Dermis microvascular lymphatic vessel endothelial cell (primary cell): ENCODE measurements around the gene XG. TPM values are rescaled to one million over a fixed set of nuclear protein-coding genes. Genes with fewer than 3 reads are reported as not detected.
"Not testable (repeated sequence)": the region's sequence is repeated elsewhere in the genome, so short reads cannot be mapped to it uniquely, and the experiment has no call there.

ENCODE experiments used
- DNase-seq, 2 donors: peaks; one replicate each; pipeline versions ENCODE4 v3.0.0 to v3.0.0-alpha.2; 2010; ENCODE audit warnings: low read depth in 2 of 2
- total RNA-seq: library from RNA; depleted of rRNA; stranded (reverse); fragments of >200 nt; gene quantifications from 2 replicates; pipeline ENCODE4 v1.2.1, GENCODE V29; 2014

XG gene
- total RNA-seq, 1 donor from 2014 or later, result under 0.01 TPM

GRCh38 chrX:2780472-2781225, 28.8 kb downstream of the XG start:
- DNase-seq, result not testable (repeated sequence)

- no peak for DNase-seq
Observed at GRCh38 chrX:2781226-2781571, 29.4 kb downstream of the XG start.

- DNase-seq, result no peak
Observed at GRCh38 chrX:2781698-2782097, 29.9 kb downstream of the XG start.

GRCh38 chrX:2782171-2782570, 30.3 kb downstream of the XG start:
- no peak for DNase-seq

DNA sequence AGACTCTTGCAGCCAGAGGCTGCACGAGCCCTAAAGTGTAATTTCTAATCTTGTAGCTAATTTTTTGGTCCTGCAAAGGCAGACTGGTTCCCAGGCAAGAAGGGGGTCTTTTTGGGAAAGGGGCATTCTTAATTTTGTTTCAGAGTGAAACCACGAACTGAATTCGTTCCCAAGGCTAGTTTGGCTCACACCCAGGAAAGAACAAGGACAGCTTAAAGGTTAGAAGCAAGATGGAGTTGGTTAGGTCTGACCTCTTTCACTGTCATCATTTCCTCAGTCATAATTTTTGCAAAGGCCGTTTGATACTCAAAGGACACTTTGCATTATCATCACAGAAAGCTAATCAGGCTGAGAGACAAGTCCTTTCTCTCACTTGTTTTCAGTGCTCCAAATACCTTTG, 30.9 kb downstream of the XG start:
- no peak for DNase-seq

DNA sequence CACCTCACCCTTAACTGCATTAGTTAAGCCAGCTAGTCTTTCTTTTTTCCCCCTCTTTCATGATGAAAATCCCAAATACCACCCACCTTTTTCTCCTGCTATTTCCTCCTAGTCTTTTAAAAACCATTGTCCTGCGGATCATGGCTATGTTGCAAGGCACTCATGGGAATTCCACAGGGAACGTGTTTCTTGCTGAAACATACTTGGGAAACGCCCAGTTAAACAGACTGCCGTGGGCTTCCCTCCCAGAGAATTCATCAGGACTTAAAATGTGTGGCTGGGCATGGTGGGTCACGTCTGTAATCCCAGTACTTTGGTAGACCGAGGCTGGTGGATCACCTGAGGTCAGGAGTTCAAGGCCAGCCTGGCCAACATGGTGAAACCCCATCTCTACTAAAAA, 32.2 kb downstream of the XG start:
- DNase-seq, result no peak

DNA sequence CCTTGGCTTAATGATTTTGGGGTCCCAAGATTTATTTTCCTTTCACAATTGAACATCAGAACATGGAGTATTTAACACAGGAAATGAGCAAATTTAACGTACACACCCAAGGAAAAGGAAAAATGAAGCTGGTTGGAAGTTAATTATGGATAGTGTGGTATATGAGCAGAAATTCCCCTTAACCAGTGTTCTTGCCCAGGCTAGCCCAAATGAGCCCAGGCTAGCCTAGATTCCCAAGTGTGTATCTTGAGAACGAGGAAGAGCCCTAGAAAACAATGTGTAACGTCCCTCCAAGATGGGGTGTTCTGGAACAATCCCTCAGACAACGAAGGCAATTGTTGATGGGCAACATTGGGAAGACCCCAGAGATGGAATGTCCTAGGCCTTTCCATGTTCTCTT, 33.7 kb downstream of the XG start:
- no peak for DNase-seq

DNA sequence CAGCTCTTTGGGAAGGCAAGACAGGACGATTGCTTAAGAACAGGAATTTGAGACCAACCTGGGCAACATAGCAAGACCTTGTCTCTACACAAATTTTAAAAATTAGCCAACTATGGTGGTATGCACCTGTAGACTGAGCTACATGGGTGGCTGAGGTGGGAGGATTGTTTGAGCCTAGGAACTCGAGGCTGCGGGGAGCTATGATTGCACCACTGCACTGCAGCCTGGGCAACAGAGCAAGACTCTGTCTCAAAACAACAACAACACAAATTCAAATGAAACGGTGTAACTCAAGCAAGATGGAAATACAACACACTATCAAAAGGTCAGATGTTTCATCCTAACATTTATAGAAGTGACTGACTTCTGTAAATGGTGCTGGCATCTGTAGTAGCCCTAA, 37.1 kb downstream of the XG start:
- no peak for DNase-seq

DNA sequence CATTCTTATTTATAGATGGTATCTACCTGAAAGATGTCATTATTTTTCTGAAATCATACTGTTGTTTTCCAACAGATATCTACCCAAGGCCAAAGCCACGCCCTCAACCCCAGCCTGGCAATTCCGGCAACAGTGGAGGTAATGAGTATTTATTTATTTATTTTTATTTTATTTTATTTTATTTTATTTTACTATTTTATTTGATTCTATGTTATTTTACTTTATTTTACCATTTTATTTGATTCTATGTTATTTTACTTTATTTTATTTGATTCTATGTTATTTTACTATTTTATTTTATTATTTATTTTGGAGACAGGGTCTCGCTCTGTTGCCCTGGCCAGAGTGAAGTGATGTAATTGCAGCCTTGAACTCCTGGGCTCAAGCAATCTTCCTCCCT, 37.7 kb downstream of the XG start:
- no peak for DNase-seq

- DNase-seq, result no peak
Observed at GRCh38 chrX:2793752-2794151, 41.9 kb downstream of the XG start.

- no peak for DNase-seq
Observed at GRCh38 chrX:2794336-2794735, 42.5 kb downstream of the XG start.

DNA sequence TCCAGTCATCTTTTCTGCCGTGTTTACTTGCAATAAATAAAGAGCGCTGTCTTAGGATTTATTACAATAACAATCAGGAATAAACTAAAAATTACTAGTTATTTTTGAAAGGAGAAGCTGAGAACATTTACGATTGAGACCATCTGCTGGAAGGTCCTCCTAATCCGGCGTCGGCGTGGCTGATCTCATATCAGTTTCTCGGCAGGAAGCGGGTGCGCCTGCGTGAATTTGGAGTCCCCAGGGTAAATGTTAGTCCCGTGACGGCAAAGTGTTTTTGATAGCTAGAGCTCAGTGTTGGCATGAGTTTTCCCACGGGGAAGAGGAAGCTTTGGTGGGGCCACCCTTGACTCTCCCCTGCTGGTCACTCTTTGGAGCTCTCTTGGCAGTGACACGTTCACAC, 45.0 kb downstream of the XG start:
- DNase-seq, result not testable (repeated sequence)

GRCh38 chrX:2799369-2799768, 47.5 kb downstream of the XG start:
- no peak for DNase-seq

DNA sequence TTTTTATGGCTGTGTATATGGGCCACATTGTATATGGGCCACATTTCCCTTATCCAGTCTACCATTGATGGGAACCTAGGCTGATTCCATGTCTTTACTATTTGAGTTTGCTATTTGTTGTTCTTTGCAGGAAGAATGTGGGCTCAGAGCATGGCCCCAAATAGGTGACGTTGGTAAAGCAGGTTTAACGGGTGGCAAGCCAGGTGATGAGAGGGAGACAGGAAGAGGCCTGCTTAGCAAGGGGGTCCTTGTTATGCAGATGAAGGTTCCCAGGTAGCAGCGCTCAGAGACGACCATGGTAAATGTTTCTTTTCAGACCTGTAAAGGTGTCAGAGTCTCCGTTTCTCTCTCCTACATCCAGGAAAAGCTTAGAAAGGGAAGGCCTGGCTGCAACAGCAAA, 48.1 kb downstream of the XG start:
- DNase-seq, result not testable (repeated sequence)

DNA sequence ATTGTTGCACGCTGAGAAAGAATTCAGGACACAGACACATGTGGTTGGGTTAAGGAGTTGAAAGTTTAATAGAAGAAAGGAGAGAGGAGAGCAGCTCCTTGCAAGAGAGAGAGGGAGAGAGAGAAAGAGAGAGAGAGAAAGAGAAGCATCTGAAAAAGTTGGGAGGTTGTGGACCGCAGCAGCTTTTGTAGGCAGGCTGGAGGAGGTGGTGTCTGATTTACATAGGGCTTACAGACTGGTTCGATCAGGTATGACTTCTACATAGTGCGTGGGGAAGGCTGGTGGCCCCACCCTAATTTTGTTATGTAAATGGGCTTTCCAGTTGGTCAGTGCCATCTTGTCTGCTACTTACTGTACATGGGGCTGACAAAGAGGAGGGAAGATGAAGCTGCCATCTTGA, 49.4 kb downstream of the XG start:
- DNase-seq, result no peak

DNA sequence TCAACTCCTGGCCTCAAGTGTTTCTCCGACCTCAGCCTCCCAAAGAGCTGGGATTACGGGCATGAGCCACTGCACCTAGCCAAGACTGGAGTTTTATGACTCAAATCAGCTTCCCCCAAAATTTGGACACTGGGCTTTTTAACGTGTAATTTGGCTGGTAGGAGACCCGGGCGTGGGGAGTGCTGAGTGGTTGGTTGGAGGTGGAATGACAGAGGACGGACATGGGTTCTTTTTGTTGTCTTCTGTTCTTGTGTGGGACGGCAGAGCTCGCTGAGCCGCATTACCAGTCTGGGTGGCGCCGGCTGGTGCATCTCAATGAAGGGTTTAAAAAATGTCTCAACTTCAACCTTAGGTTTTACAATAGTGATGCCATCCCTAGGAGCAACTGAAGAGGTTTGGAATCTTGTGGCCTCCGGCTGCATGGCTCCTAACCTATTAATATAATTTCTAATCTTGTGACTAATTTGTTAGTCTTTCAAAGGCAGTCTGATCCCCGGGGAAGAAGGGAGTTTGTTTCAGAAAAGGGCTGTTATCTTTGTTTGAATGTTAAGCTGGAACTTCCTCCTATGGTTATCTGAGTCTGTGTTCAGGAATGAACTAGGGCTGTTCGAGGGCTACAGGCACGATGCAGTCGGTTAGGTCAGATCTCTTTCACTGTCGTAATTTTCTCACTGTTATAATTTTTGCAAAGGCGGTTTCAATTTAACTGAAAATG, 50.7 kb downstream of the XG start:
- not testable (repeated sequence) for DNase-seq

- not testable (repeated sequence) for DNase-seq
Observed at GRCh38 chrX:2803486-2803885, 51.6 kb downstream of the XG start.

DNA sequence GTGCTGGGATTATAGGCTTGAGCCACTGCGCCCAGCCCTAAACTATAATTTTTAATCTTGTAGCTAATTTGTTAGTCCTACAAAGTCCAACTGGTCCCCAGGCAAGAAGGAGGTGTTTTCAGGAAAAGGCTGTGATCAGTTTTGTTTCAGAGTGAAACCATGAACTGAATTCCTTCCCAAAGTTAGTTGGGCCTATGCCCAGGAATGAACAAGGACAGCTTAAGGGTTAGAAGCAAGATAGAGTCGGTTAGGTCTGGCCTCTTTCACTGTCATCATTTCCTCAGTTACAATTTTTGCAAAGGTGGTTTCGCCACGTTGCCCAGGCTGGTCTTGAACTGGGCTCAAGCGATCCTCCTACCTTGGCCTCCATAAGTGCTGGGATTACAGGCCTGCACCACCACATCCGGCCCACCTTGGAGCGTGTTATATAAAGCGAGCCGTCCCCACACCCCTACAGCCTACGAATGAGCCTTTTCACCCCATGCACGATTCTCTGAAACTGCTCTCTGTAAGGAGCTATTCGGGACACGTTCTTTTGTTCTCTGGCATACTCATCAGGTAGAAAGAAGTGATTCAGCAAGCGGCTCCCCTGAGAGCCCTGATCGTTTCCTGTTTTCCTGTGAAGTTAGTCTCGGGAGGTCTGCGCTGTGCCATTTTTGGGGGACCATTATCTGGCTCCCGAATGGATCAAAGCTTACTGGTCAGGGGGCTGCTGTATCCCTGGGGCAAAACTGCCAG, 52.4 kb downstream of the XG start:
- DNase-seq, result peak in 1 of 2 donors; percentile 23

DNA sequence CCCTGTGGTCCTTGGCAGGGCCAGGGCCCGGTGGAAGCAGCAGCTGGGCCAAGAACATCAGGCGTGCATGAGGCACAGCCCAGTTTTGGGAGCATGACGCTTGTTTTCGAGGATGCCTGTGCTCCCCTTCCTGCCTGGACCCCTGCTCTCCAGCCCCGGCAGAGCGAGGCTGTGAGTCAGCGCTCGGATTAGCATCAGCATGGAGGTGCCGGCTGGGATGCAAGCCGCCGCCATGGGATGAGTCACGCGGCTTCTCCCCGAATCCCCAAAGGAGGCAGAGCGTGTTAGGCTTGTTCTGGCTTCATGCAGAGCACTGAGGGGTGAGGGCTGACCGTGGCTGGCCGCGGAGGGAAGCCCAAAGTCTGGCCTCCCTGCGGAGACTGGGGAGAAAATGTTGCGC, 53.0 kb downstream of the XG start:
- peak in 1 of 2 donors; percentile 36 for DNase-seq

DNA sequence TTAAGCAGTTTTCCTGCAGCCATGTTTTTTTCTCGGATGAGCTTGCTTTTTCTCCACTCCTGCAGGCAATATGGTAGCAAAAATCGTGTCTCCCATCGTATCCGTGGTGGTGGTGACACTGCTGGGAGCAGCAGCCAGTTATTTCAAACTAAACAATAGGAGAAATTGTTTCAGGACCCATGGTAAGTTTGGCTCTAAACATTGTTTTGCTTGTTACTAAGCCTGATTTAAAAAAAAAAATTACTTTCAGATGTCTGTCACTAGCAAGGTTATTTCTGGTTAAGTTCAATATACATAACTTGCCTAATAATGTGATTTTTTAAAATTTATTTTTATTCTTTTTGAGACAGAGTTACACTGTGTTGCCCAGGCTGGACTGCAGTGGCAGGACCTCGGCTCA, 59.4 kb downstream of the XG start:
- no peak for DNase-seq

DNA sequence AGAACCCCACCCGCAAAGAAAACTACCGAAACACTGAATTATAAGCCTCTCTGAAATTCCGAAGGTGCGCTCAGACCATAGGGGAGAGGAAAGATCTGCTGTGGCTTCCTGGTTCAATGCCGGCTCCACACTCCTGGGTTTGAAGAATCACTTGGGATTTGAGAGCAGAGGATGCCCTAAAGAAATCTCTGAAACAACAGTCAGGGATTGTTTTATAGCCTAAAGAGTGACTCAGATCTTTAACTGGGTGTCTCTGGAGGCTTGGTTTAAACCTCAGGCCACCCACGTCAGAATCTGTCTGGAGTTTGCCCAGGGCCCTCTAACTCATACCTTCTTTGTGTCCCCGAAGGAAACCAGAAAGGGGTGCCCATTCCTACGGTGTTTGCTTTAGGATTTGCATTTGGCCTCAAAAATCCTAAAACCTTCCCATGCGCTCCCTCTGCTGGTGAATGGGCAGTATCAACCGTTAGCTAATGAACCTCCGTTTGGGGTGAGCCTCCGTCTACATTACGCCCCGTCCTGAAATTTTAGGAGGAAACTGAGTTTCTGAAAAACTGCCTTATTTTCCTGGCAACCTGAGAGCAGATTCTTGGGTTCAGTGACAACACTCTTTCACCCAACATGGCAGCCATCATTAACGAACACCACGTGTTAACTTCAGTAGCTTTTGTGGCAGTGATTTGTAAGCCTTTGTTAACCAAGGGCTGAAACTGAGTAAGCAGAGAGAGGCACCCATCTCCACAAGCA, 60.5 kb downstream of the XG start:
- DNase-seq, result peak; percentile 12 to 16

DNA sequence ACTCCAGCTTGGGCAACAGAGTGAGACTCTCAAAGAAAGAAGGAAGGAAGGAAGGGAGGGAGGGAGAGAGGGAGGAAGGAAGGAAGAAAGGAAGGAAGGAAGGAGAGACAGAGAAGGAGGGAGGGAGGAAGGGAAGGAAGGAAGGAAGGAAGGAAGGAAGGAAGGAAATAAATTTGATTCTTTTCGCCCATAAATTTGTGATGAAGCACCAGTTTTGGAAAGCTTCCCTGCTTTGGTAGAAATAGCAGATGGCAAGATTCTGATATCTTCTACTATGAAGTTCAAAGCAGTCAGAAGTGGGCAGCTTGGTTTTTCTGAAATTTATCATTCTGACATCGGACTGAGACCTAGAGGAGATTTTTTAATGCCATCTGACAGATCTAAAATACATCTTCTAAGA, 65.2 kb downstream of the XG start:
- no peak for DNase-seq
